GM12874 (cell line): ENCODE measurements around the gene ME1.

Experiments used
- TF ChIP-seq, protein P1 (sequence below): IDR thresholded peaks from 2 replicates; pipeline ENCODE4 v1.5.1; 2011; ENCODE audit warnings: low read depth, mild to moderate bottlenecking, control low read depth, low read length, moderate library complexity; ENCODE audit not compliant: insufficient read depth

ME1 gene

DNA sequence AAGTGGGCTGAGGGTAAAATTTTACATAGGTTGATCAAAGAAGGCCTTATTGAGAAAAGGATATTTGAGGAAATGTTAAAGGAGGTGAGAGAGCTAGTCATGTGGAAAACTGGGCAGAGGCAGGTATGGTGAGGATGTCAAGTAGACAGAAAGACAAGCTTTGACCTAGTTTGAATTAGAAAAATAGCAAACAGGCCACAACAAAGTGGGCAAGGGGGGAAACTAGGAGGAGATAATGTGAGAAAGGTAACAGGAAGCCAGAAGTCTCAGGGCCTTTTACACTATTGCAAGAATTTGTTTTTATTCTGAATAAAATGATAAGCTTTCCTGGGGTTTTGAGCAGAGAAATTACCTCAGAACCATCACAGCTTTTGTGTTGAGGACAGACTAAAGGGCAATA lies 122.0 kb downstream of the ME1 start:
- TF ChIP-seq, protein P1, sequence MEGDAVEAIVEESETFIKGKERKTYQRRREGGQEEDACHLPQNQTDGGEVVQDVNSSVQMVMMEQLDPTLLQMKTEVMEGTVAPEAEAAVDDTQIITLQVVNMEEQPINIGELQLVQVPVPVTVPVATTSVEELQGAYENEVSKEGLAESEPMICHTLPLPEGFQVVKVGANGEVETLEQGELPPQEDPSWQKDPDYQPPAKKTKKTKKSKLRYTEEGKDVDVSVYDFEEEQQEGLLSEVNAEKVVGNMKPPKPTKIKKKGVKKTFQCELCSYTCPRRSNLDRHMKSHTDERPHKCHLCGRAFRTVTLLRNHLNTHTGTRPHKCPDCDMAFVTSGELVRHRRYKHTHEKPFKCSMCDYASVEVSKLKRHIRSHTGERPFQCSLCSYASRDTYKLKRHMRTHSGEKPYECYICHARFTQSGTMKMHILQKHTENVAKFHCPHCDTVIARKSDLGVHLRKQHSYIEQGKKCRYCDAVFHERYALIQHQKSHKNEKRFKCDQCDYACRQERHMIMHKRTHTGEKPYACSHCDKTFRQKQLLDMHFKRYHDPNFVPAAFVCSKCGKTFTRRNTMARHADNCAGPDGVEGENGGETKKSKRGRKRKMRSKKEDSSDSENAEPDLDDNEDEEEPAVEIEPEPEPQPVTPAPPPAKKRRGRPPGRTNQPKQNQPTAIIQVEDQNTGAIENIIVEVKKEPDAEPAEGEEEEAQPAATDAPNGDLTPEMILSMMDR: no peak

DNA sequence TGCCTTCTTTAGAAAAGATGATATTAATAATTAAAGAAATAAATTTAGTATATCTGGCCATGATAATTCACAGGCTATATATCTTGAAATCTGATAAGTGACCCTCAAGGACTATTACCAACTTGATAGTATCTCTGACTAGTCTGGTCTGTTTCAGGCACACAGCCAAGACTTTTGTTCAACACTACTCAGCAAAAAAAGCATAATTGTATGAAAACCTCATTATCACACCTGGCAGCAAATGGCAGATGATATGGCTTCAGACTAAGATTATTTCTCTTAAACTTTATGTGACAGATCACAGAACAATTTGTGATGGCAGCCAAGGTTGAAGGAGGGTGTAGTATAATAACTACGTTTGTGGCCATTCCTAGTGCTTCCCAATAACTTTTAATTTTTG lies 123.0 kb downstream of the ME1 start:
- TF ChIP-seq, protein P1: no peak

DNA sequence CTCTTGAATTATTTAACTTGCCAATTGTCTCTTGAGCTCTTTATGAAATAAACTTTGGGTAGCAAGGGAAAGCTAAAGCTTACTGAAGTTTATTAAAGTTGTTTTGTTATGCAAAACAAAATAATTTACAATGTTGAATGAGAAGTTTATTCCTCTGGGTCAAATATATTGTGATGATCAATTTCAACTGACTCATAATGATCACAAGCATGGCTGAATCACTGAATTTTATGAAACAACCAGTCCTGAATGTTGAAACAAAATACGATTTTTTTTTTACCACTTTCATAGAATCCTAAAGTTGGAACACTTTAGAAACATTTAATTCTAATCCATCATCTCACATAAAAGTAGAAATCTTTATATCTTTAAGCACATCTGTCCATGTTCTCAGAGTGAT lies 127.4 kb downstream of the ME1 start:
- TF ChIP-seq, protein P1: no peak

DNA sequence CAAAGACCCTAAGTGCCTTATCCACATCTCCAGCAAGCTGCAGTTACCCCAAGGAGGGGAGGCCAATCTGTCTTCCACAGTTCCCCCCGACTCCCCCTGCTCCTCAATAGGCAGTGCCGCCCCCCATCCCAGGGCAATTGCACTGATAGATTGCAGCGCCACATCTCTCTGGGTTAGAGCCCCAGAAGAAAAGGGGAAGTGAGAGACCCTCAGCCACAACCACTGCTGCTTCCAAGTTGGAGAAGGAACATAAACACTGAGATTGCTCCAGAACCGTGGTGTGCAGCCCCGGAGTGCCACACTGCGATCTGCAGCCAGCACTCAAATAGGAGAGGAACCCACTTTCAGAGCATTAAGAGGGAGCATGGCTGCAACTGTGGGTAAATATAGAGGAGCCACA lies 136.2 kb downstream of the ME1 start:
- TF ChIP-seq, protein P1: no peak

DNA sequence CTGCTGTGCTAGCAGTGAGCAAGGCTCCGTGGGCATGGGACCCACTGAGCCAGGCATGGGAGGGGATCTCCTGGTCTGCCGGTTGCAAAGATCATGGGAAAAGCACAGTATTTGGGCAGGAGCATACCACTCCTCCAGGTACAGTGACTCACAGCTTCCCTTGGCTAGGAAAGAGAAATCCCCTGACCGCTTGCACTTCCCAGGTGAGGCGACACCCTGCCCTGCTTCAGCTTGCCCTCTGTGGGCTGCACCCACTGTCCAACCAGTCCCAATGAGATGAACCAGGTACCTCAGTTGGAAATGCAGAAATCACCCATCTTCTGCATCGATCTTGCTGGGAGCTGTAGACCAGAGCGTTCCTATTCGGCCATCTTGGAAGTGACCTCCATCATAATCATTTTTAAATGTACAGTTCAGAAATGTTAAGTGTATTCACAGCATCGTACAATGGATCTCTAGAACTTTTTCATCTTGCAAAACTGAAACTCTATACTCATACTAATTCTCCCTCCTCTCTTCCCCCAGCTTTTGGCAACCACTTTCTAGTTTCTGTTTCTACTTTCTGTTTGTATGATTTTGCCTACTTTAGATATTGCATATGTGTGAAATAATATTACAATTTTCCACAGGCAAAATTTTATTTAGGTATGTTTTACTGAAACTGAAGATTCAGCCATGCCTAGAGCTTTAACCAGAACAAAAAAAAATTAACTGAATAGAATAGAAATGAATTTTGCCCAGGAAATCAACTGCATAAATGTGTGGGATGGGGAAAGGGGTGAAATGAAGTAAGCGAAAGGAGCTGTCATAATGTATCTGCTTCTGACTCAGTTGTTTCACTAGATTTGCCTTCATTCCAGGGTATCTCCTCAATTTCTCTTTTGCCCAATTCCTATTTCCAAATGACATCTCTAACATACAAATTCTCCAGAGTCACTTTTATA lies 137.7 kb downstream of the ME1 start:
- TF ChIP-seq, protein P1: no peak

DNA sequence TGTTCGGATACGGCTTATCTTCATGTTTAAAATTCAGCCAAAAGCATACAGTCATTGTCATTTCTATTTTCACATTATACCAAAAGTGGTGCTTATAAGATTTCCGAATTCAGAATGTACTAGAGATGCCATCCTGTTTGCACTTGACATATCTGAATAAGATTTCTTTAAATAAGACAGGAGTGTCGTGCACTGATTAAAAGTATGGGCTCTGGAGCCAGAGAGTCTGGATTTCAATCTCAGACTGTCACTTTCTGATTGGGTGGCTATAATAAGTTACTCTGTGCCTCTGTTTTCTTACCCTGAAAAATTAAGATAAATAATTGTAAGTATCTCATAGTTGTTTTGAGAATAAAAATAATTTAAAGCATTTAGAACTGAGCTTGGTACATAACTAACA lies 144.9 kb downstream of the ME1 start:
- TF ChIP-seq, protein P1: no peak

DNA sequence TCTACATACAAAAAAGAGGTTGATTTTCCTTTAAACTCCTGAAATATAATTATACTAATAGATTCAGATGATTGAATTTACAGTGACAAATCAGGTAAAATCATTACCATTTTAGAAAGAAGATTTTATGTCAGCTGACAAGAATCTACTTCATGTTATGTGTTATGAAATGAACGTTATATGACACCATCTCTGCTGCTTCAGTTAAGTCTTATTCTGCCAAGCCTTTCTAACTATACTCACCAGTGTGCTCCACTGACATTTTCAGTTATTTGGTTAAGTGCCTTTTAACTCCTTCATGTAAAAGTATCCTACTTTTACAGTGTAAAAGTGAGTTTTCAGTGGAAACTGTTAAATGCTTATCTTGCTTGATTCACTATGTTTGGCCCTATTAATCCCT lies 157.3 kb downstream of the ME1 start:
- TF ChIP-seq, protein P1: no peak
